ENCODE data around the gene FAM168B.
"Not testable (repeated sequence)": the region's sequence is repeated elsewhere in the genome, so short reads cannot be mapped to it uniquely, and the experiment has no call there.

The FAM168B gene

GRCh38 chr2:131094463-131095281, 1.4 kb upstream of the FAM168B start:
- no peak for DNase-seq

- peak; percentile 57 for DNase-seq
Measured at GRCh38 chr2:131093696-131094462, 619 bp upstream of the FAM168B start.

DNA sequence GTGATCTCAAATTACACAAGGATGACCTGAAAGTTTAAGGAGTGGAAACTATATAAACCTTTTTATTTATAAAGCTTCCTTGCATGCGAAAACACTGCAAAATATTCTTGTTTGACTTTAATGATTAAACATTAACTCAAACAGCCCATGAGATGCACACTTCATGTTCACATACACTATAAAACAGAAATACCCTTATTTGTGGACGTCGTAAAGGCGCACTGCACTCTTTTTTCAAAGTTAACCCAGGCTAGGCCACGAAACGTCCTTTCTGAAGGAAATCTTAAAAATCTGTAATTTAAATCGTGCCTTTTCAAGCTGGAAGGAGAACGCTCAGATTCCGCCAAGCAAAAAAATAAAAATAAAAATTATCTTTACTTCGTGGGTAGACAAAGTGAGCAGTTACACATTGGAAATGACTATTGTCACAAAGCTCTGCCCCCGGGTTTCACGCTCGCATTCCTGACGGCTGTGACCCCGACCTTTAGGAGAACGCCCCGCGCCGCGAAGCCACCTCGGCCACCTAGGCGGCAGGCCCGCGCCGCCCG, 728 bp downstream of the FAM168B start:
- DNase-seq: no peak

- DNase-seq: no peak
Measured at GRCh38 chr2:131085646-131086045, 7.6 kb downstream of the FAM168B start.

DNA sequence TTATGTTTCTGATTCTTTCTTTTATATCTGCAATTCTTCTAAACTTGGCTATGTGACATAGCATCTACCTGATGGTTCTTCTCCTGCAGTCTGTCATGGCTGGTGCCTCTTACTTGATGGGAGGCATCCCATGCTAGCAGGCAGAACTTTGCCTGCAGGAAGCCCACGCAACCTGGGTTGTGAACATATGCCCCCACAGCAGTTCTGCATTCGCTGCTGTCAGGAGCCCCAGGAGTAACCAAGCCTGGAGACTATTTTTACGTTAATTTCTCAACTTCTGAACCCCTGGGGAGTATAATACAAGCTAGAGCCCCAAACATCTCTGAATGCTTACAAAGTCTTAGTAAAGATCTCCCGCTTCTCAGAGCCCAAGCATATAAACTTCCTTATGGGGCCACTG, 12.1 kb downstream of the FAM168B start:
- no peak for DNase-seq

- DNase-seq: not testable (repeated sequence)
Measured at GRCh38 chr2:131079931-131080330, 13.3 kb downstream of the FAM168B start.

DNA sequence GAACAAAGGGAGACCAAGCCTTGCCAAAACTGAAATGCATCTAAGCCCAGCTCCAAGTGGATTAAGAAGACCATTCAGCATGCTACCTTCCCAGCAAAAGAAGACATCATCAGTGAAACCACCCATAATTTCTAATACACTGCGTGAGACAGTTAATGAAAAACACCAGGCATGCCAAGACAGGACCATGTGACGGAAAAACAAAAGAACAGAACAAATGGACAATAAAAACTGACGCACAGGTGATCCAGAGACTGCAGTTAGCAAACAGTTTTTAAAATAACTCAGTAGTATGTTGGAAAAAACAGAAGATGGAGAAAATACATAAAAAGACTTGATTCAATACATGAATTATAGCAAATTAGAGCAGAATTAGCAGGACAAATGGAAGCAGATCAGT, 15.3 kb downstream of the FAM168B start:
- DNase-seq: no peak

DNA sequence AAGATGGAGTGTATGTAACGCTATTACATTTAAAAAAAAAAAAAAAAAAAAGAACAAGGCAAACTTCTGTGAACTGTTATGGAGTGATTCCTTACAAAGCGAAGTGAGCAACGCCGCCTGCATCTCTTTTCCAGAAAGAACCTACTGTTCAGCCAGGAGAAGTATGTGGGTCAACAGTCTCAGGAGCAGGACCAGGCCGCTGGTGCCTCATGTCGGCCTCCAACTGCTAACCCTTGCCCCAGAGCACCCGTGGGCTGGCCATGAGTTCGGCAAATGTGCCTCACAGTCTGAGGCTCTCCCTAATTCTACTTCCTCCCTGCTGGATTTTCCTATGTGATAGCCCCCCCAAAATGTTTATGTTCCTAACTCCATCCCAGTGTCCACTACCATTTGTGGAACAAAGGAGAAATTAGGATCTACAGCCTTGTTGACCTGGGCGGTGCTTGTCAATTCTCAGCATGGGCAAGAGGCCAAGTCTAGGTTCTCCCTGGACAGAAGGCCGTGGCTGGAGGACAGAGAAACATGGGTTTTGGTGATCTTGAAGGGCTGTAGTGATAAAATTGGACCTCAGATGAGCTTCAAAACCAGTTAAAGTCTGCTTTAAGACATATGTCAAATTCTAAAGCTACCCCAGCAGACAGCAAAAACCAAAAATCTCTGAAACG, 15.9 kb downstream of the FAM168B start:
- DNase-seq: no peak

DNA sequence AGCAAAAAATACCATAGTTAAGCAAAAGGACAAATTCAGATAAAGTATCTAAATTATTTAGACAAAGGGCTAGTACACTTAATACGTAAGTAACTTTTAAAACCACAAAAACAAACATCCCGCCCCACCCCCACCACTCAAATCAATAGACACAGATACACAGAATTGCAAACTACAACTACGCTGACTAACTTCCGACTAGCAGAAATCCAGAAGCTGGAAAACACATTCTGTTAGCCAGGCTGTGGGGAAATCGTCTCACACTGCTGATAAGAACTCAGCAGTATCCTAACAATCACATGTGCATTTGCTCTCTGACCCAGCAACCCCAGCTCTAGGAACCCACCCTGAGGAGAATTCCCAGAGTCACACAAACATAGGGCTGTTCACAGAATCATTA, 16.6 kb downstream of the FAM168B start:
- DNase-seq: no peak

GRCh38 chr2:131075578-131075977, 17.7 kb downstream of the FAM168B start:
- not testable (repeated sequence) for DNase-seq

GRCh38 chr2:131068172-131068571, 25.1 kb downstream of the FAM168B start:
- not testable (repeated sequence) for DNase-seq

DNA sequence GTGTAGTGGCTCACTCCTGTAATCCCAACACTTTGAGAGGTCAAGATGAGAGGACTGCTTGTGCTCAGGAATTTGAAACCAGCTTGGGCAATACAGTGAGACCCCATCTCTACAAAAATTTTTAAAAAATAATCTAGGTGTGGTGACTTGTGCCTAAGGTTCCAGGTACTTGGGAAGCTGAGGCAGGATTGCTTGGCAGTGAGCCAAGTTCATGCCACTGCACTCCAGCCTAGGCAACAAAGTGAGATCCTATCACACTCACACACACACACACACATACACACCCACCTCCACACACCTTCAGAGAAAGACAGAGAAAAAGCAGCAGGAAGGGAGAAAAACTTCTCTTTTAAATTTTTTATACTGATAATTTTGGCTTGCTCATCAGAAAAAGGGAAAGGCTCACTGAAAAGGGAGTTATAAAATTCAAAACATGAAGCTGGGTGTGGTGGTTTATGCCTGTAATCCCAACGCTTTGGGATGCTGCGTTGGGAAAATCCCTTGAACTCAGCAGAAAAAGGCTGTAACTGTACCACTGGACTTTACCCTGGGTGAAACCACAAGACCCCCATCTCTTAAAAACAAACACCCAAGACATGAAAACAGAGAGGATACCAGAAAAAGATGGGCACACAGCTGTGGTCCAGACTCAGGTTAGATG, 25.7 kb downstream of the FAM168B start:
- DNase-seq: no peak

GRCh38 chr2:131064589-131065512, 28.4 kb downstream of the FAM168B start:
- no peak for DNase-seq

- no peak for DNase-seq
Measured at GRCh38 chr2:131063501-131064283, 29.6 kb downstream of the FAM168B start.

- no peak for DNase-seq
Measured at GRCh38 chr2:131058920-131059319, 34.3 kb downstream of the FAM168B start.

DNA sequence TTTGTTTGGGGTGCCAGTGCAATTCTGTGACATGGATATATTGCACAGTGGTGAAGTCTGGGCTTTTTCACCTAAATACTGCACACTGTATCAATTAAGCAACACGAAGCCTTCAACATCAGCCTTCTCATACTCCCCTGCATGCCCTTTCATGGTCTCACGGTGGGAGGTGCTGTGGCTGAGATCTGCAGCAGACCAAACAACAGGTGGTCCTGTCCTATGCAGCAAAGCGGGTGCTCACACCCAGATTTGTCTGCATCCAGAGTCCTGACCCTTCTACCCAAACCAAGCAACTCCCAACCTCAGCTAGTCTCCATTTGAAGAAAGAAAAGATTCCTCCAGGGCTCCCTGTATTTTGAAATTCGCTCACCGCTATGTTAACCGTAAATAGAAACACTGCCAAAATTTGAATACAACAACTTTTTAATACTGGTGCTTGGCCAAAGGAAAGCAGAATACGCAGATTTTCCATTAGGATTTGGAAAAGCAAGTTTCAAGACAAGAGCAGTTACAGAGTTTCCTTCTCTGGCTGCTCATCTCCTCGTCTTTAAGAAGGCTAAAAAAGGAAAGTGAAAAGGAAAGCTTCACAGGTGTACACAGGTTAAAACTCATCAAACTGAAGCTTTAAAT, 34.9 kb downstream of the FAM168B start:
- DNase-seq: no peak

GRCh38 chr2:131056932-131057287, 36.4 kb downstream of the FAM168B start:
- no peak for DNase-seq

- peak; percentile 37 for DNase-seq
Measured at GRCh38 chr2:131056204-131056931, 36.9 kb downstream of the FAM168B start.

DNA sequence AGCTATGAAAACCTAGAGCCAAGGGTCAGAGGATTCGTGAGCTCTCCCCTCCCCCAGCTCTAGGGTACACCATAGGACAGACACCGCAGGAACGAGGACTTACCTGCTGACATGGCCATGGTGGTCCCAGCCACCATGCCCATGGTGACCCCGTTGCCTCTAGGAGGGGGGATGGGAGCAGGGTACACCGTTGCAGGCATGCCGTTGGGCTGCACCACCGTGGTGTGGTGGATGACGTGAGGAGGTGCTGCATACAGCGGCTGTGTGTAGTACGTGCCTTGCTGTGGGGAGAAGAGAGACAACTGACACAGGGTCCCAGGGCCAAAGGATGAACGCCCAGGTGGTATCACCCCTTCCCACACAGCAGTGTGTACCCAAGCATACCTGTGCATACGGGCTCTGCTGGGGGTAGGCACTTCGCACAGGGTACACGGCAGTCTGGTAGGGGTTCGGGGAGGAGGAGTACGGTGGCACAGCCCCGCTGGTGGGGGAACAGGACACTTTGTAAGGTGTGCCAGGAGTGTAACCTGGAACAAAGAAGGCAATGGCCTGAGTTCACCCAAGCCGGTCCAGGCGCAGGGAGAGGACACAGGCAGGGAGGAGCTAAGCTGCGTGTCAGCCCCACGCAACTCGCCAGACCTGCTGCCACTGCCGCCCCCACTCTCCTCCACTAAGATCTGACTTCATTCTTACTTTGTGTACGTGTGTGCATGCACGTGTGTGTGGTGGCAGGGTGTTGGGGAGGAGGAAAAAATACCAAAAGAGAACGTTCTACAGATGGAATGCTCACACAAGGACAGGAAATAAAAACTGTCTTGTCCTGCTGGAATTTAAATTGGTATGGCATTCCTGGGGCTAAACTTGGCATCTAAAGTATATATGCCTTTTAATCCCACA, 37.8 kb downstream of the FAM168B start:
- DNase-seq: no peak
